Stimulated activated effector memory CD8-positive, alpha-beta T cell treated with anti-CD3 and anti-CD28 coated beads, Interleukin-12 subunit alpha, Interleukin-12 subunit beta, amount 100 ng/mL, for 72 hours (primary cell): ENCODE results near the gene TTYH1.

Source experiments
- ATAC-seq: fragments of 150-1000 bp; cut with Tn5 transposase; 2 replicates; pipeline ENCODE4 v1.10.0; 2021
- DNase-seq, 2 donors: peaks; one replicate each; pipeline ENCODE4 v3.0.0; 2021 to 2022; ENCODE audit warnings: low spot score in 2 of 2
- H3K27ac Mint-ChIP-seq: one replicate; pipeline ENCODE4 v1.8.0; 2022; ENCODE audit warnings: mild to moderate bottlenecking, mixed read lengths
- H3K36me3 Mint-ChIP-seq: one replicate; pipeline ENCODE4 v1.8.0; 2022; ENCODE audit warnings: mild to moderate bottlenecking, mixed read lengths
- H3K4me1 Mint-ChIP-seq: one replicate; pipeline ENCODE4 v1.8.0; 2022; ENCODE audit warnings: mixed read lengths
- H3K4me3 Mint-ChIP-seq: one replicate; pipeline ENCODE4 v1.8.0; 2022; ENCODE audit warnings: mild to moderate bottlenecking, mixed read lengths
- H3K9me3 Mint-ChIP-seq: one replicate; pipeline ENCODE4 v1.8.0; 2022; ENCODE audit warnings: mixed read lengths

Gene TTYH1

DNA sequence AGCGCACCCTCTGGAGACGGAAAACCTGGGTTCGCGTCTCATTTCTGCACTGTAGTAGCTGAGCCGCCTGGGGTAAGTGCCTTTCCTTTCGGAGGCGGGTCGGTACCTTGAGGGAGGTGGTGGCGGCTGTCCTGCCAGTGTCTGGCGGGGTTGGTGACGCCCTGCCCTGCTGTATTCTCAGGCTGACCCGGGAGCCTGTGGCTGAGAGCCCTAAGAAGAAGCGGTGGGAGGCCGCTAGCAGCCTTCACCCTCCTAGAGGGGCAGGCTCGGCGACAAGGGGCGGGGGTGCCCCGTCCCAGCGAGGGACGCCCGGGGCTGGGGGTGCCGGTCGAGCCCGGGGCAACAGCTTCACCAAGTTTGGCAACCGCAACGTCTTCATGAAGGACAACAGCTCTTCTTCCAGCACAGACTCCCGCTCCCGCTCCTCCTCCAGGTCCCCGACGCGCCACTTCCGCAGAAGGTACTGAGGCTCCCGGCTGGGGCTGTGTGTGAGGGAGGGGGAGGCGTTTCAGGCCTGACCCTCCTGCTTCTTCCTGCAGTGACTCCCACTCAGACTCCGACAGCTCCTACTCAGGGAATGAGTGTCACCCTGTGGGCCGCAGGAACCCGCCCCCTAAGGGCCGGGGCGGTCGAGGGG lies 40.6 kb downstream of the TTYH1 start:
- H3K4me3 Mint-ChIP-seq, result no peak overlapping the region
- DNase-seq, result no peak
- H3K36me3 Mint-ChIP-seq, result peaks cover 97% of the 10 kb centered on the region
- H3K4me1 Mint-ChIP-seq, result peaks cover 35% of the 10 kb centered on the region
- no peak overlapping the region for H3K27ac Mint-ChIP-seq
- no peak for ATAC-seq
- H3K9me3 Mint-ChIP-seq, result no peaks in the 10 kb centered on the region

- H3K9me3 Mint-ChIP-seq, result no peaks in the 10 kb centered on the region
- DNase-seq (no peak), ATAC-seq (no peak)
- peaks cover 36% of the 10 kb centered on the region for H3K4me1 Mint-ChIP-seq
- H3K27ac Mint-ChIP-seq, result no peak overlapping the region
- H3K4me3 Mint-ChIP-seq, result no peak overlapping the region
- peaks cover 97% of the 10 kb centered on the region for H3K36me3 Mint-ChIP-seq
Observed at GRCh38 chr19:54456423-54457373, 41.4 kb downstream of the TTYH1 start.

DNA sequence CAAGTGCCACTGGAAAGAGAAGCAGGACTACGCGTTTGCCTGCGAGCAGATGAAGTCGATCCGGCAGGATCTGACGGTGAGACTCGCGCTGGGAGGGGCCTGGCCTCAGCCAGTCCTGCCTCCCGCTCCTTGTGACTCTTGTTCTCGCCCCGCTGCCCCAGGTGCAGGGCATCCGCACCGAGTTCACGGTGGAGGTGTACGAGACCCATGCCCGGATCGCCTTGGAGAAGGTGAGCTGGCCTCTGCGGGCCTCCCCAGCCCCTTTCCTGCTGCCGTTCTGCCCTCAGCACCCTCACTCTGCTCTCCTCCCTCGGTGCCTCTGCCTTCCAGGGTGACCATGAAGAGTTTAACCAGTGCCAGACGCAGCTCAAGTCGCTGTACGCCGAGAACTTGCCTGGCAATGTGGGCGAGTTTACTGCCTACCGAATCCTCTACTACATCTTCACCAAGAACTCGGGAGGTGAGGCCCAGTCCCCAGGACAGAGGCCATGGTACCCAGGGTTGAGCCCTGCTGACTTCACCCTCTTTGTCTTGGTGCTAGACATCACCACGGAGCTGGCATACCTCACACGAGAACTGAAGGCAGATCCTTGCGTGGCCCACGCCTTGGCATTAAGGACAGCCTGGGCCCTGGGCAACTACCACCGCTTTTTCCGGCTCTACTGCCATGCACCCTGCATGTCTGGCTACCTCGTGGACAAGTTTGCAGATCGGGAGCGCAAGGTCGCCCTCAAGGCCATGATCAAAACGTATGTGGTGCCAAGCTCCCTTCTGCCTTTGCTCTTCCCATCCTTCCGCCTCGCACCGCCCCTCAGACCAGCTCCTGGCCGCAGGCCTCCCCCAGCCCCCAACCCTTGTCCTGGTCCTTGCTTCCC lies 42.7 kb downstream of the TTYH1 start:
- no peak for DNase-seq
- H3K4me3 Mint-ChIP-seq, result no peak overlapping the region
- peak overlapping the region; percentile 89 for H3K27ac Mint-ChIP-seq
- H3K4me1 Mint-ChIP-seq, result peaks cover 39% of the 10 kb centered on the region
- no peaks in the 10 kb centered on the region for H3K9me3 Mint-ChIP-seq
- ATAC-seq, result no peak
- peaks cover 96% of the 10 kb centered on the region for H3K36me3 Mint-ChIP-seq

DNA sequence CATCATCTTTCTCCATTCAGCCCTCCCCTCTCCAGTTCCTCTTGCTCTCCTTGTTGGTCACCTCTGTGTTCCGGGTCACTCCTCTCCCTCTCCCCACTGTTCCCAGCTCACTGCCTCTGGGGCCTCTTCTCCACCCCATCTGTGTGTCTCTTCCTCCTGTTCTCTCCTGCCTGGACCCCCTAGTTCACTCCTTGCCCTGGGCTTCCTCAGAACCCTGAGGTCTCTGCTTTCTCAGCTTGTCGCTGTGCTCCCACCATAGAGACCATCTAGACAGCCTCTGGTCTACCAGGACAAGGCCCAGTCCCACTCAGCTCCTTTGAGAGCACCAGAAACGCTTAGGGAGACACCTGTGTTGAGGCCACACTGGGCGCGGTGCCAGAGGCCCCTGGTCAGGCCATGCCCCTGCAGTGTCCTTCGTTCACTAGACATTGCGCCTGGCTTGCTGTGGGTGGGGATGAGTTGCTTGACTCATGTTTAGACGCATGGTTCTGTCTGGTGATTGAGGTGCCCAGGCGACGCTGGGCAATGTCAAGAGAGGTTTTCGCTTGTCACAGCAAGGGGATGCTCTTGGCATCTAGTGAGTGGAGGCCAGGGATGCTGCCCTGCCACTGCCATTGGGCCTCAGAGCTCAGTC lies 43.5 kb downstream of the TTYH1 start:
- Mint-ChIP-seq H3K4me3 (peak overlapping the region; percentile 7), H3K9me3 (no peaks in the 10 kb centered on the region), H3K27ac (peak overlapping the region; percentile 89), H3K36me3 (peaks cover 93% of the 10 kb centered on the region), H3K4me1 (peaks cover 38% of the 10 kb centered on the region)
- no peak for ATAC-seq
- DNase-seq, result no peak

GRCh38 chr19:54459282-54460229 lies 44.3 kb downstream of the TTYH1 start:
- ATAC-seq, result no peak
- DNase-seq, result no peak
- Mint-ChIP-seq H3K36me3 (peaks cover 87% of the 10 kb centered on the region), H3K4me3 (peak overlapping the region; percentile 7), H3K4me1 (peaks cover 46% of the 10 kb centered on the region), H3K9me3 (no peaks in the 10 kb centered on the region), H3K27ac (peak overlapping the region; percentile 89)

DNA sequence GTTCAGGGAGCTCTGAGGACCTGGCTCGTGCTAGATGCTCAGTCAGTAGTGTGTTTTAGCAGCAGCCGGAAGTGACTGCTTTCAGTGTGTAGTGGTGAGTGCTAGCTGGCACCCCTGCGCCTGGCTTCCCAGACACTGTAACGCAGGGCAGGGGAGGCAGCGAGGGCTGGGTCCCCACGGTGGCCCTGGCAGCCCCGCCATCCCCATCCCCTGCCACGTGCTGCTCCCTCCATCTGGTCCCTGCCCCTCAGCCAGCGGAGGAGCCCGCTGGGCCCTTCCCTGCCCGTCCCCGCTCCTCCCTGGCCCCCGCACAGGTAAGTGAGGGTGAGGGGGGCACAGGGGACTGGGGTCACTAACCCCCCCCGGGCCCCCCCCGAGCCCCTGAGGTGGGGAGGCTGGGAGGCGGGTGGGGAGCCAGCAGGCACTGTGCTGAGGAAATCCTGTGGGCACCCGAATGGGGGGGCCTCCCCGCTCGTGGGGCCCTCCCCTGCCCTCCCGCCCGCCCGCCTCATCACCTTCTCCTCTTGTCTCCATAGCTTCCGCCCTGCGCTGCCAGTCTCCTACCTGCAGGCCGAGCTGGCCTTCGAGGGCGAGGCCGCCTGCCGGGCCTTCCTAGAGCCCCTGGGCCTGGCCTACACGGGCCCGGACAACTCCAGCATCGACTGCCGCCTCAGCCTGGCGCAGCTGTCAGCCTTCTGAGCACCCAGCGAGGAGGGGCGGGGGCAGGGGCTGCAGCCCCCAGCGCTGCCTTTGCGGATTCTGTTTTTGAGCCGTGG lies 45.2 kb downstream of the TTYH1 start:
- Mint-ChIP-seq H3K36me3 (peaks cover 78% of the 10 kb centered on the region), H3K9me3 (no peaks in the 10 kb centered on the region), H3K27ac (peak overlapping the region; percentile 89), H3K4me3 (no peak overlapping the region), H3K4me1 (peaks cover 50% of the 10 kb centered on the region)
- DNase-seq (no peak), ATAC-seq (no peak)

- Mint-ChIP-seq H3K36me3 (peaks cover 70% of the 10 kb centered on the region), H3K4me1 (peaks cover 50% of the 10 kb centered on the region), H3K27ac (peak overlapping the region; percentile 76), H3K4me3 (peak overlapping the region; percentile 81), H3K9me3 (no peaks in the 10 kb centered on the region)
- no peak for ATAC-seq
- DNase-seq, result no peak
Observed at GRCh38 chr19:54461210-54461609, 45.9 kb downstream of the TTYH1 start.

GRCh38 chr19:54461613-54462012 lies 46.3 kb downstream of the TTYH1 start:
- peak overlapping the region; percentile 81 for H3K4me3 Mint-ChIP-seq
- H3K9me3 Mint-ChIP-seq, result no peaks in the 10 kb centered on the region
- H3K36me3 Mint-ChIP-seq, result peaks cover 66% of the 10 kb centered on the region
- DNase-seq (no peak), ATAC-seq (no peak)
- H3K4me1 Mint-ChIP-seq, result peaks cover 50% of the 10 kb centered on the region
- peak overlapping the region; percentile 76 for H3K27ac Mint-ChIP-seq

DNA sequence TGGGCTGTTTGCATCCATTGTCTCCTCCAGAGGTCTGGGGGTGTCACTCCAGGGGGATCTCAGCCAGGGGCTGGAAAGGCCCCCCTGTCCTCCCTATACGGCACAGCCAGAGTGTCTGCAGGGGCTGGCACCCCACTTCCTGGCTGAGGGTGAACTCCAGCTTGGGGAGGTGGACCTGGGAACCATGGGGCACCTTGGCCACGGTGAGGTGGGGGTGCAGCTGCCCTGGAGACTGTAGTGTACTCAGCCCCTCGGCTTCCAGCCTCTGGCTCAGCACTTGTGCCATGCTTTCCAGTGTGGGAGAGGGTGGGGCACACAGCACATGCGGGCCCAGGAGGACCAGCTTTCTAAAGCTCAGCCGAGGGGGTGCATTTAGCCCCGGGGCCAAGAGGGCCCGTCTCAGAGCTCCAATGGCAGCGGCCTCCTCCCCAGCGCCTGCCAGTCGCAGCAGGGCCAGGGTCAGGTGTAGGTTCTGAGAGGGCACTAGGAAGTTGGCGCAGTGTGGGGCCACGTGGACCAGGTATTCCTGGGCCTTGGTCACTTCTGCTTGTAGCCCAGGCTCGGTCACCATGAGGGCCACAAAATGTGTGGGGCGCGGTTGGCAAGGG lies 46.9 kb downstream of the TTYH1 start:
- DNase-seq (no peak), ATAC-seq (no peak)
- H3K4me3 Mint-ChIP-seq, result peak overlapping the region; percentile 81
- peak overlapping the region; percentile 76 for H3K27ac Mint-ChIP-seq
- no peaks in the 10 kb centered on the region for H3K9me3 Mint-ChIP-seq
- H3K4me1 Mint-ChIP-seq, result peaks cover 50% of the 10 kb centered on the region
- H3K36me3 Mint-ChIP-seq, result peaks cover 61% of the 10 kb centered on the region

DNA sequence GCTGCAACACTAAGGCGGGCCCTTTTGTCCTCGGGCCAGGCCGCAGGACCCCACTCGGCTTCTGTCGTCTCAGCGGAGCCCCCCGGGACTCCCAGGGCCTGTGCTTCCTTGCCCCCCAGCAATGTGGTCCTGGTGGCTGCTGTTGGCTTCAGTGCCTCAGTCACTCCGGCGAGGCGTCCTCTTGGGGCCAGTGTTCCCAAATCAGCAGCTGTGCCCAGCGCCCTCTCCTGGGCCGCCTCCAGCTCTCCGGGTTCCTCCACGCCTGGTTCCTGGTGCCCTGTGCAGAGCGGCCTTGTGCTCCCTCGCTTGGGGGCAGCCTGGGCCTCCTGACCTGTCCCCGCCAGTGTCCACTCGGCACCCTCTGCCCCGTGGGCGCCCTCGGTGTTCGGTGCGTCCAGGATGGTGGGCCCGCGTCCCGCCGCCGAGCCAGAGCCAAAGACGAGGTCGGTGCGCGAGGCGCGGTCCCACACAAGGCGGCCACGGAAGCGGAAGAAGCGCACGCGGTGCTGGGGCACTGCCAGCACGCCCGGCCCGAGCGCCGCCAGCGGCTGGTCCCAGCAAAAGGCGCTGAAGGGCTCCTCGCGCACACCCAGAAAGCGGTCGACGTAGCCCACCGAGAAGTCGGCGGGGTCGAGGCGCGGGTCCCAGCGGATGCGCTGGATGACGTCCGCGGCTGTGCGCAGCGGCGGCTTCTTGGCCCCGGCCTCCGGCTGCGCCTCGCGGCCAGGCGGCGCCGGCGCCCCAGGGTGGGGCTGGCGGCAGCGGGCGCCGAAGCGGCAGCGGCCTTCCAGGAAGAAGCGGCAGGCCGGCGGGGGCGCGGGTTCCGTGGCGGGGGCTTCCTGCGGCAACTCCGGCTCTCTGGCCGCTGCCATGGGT lies 47.6 kb downstream of the TTYH1 start:
- Mint-ChIP-seq H3K9me3 (no peaks in the 10 kb centered on the region), H3K4me3 (peak overlapping the region; percentile 81), H3K27ac (peak overlapping the region; percentile 92), H3K36me3 (peaks cover 53% of the 10 kb centered on the region), H3K4me1 (peaks cover 50% of the 10 kb centered on the region)
- peak; percentile 40 for ATAC-seq
- peak in 1 of 2 donors; percentile 82 for DNase-seq

DNA sequence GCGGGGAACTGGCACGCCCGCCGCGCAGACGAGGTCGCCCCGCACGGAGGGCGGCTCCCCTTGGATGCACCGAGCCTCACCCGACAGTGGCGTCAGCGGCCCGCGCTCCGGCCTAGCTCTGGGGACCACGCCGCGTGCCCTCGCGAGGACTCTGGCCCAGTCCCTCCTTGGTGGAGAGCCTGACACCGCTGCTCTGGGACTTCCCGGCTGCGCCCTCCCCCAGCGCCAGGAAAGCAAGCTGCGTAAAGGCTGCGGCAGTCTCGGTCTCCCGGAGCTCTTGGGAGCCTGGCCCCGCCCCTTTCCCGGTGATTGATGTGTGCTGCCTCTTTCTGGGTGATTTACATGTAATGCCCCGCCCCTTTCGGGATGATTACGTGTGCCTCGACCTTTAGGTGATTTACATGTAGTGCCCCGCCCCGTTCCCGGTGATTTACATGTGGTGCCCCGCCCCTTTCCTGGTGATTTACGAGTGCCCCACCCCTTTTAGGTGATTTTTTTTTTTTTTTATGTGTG lies 48.3 kb downstream of the TTYH1 start, which contains the start of gene LENG9:
TSS of gene LENG9 (minus strand) at position 248 of the 513 bp plus-strand sequence. CDS start 252 bp downstream, outside the sequence.
- Mint-ChIP-seq H3K36me3 (peaks cover 46% of the 10 kb centered on the region), H3K4me3 (peak within 1 kb of the TSS; percentile 81), H3K27ac (peak within 1 kb of the TSS; percentile 92), H3K4me1 (peaks cover 43% of the 10 kb centered on the region), H3K9me3 (no peaks in the 10 kb centered on the region)
- peak; percentile 88 to 97 for DNase-seq
- ATAC-seq, result peak; percentile 76

DNA sequence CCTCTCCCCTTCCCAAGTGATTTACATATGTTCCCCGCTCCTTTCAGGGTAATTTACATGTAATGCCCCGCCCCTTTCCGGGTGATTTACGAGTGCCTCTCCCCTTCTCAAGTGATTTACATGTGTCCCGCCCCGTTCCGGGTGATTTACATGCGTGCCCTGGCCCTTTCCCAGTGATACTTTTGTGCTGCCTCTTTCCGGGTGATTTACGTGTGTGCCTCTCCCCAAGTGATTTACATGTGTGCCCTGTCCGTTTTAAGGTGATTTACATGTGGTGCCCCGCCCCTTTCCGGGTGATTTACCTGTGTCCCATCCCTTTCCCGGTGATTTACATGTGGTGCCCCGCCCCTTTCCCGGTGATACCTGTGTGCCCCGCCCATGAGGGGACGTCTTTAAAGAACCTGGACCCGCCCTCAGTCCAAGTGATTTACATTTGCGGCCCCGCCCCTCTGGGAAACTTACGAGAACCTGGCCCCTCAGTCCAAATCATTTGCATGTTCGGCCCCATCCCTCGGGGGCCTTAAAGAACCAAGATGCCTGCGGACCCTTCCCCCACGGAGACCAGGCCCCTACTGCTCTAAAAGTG lies 48.9 kb downstream of the TTYH1 start:
- peak; percentile 73 for ATAC-seq
- Mint-ChIP-seq H3K4me3 (peak overlapping the region; percentile 81), H3K36me3 (peaks cover 41% of the 10 kb centered on the region), H3K27ac (peak overlapping the region; percentile 92), H3K9me3 (no peaks in the 10 kb centered on the region), H3K4me1 (peaks cover 38% of the 10 kb centered on the region)
- peak; percentile 73 to 94 for DNase-seq
